GM19099 (cell line): Measurements from ENCODE around the gene MYO18B.

ENCODE experiments used
- POLR2A ChIP-seq: IDR thresholded peaks from 3 replicates; pipeline ENCODE4 v1.6.1; 2011; ENCODE audit warnings: low read depth; ENCODE audit not compliant: insufficient read length; ENCODE audit errors: extremely low read depth

MYO18B gene

DNA sequence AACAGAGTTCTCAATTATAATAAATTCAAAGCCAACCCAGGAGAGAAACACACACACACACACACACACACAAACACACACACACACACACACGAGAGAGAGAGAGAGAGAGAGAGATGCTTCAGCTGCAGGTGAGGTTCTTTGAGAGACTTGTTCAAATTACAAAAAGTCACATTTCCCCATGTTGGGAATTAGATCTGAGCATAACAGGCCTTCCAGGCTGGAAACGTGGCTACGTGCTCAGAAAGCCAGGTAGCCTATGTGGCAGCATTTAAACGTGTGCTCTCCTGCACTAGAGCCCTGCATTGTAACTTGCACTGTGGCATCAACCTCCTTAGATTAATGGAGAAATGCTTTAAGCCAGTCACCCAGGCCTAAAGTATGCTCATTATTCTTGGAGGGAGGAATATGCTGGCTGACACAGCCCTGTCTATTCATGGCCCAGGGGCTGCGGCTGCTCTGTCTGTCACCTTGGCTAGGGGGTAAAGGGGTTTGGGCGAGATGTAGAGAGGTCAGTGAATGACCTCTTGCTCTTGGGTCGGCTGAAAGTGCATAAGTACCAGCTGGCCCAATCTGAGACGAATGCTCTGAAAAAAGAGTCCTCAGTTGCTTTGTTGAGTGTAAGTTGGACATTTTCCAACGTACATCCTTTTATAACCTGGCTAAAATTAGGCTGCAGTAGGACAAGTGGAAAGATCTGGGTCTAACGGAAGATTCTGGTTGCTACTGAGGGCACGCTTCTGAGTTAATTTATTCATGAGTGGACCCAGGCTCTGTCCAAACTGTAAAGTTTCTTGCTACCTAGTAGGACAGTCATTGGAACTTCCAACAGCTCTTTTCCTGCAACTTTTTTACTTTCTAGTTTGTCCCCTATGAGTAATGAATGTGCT, 256.1 kb downstream of the MYO18B start:
- no peak for TF ChIP-seq POLR2A

DNA sequence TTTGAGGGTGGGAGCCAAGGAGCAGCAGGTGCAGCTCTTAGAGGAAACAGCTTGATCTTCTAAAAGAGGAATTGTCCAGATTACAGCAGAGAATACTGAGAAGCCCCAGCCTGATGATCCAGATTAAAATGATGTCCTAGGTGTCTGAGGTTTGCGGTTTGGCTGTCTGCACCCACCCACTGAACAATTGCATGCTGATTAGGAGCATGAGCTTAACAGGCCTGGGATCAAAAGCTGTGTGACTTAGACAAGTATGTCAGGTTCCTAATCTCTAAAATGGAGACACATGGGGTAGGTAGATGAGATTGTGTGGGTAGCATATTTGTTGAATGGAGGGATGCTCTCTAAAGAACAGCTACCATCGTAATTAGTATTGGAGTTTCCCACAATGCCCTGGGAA, 260.5 kb downstream of the MYO18B start:
- TF ChIP-seq POLR2A: no peak

DNA sequence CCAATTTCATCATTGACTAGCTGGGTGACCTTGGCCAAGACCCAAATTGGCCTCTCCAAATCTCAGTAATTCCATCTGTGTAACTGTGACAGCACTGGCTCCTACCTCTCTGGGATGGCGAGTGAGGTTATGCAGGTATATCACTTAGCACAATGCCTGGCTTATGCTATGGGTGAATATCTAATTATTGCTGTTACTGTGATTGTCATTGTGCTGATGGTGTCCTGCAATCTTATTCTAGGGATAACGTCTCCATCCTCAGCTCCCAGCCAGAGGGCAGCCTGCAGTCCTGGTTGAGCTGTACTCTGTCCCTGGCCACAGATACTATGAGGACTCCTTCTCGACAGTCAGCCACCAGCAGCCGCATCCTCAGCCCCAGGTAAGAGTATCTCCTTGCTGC, 262.5 kb downstream of the MYO18B start:
- TF ChIP-seq POLR2A: no peak

DNA sequence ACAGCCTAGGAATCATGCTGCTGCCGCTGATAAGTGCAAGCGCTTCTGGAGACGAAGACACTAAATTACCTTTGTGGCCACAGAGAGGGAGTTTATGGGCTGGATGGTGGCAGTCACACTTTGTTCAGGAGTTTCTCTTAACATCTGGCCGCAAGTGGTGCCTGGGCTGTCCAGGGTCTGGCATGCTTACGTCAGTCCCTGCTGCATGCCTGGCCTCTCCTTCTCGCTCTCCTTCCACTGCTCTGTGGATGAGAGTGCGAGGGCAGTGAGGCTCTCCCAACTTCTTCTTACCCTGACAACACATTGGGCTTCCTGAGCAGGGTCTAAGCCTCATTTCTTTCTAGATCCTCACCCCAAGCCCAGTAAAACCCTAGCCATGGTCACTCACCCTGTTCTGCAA, 266.6 kb downstream of the MYO18B start:
- no peak for TF ChIP-seq POLR2A

- no peak for TF ChIP-seq POLR2A
Observed at GRCh38 chr22:26016916-26017315, 274.9 kb downstream of the MYO18B start.

DNA sequence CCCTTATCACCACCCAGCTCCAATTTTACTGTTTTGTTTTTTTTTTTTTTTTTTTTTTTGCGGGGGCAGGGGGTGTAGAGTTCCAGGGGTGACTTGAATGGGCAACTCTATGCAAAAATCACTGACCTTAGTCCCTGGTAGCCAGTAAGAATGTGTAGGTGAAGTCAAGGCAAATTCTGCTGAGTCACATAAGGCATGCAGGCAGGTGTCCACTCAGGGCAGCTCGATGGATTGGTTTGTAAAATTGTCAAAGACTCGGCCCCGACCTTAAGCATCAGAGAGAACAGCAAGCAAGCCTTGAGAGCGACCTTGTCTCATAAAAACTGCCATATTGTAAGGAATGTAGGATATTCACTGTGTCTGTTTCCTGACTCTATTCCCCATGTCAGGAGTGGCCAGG, 275.9 kb downstream of the MYO18B start:
- no peak for TF ChIP-seq POLR2A

DNA sequence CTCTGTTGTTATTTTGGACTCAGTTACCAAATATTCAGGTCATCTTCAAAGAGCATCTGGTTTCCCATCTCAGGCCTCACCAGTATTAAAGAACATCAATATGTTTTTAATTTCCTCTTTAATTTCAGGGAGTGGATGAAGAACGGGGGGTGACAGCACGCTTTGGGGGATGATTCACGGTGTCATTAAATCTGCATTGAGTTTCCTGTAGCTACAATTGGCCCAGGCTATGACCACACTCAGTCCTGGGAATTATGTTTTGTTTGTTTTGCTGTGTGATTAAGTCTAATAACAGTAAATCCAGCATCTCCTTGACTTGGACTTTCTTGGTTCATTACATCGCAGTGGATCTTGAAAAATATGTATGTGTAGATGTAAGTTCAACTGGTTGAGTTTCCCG, 277.6 kb downstream of the MYO18B start:
- TF ChIP-seq POLR2A: no peak

- no peak for TF ChIP-seq POLR2A
Observed at GRCh38 chr22:26021516-26021915, 279.5 kb downstream of the MYO18B start.

- no peak for TF ChIP-seq POLR2A
Observed at GRCh38 chr22:26023104-26023775, 281.3 kb downstream of the MYO18B start.

GRCh38 chr22:26025626-26026025, 283.6 kb downstream of the MYO18B start:
- no peak for TF ChIP-seq POLR2A

DNA sequence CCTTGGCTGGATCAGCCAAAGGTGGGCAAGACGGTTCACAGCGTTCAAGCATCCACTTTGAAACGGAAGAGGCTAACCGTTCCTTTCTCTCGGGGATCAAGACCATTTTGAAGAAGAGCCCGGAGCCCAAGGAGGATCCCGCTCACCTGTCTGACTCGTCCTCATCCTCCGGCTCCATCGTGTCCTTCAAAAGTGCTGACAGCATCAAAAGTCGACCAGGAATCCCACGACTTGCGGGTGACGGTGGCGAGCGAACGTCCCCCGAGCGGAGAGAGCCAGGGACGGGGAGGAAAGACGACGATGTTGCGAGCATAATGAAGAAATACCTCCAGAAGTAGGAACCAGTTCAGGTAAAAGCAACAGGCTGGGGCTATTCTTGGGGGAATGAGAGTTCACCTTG, 285.4 kb downstream of the MYO18B start:
- no peak for TF ChIP-seq POLR2A

- no peak for TF ChIP-seq POLR2A
Observed at GRCh38 chr22:26031641-26032040, 289.7 kb downstream of the MYO18B start.

GRCh38 chr22:26033071-26033470, 291.1 kb downstream of the MYO18B start:
- TF ChIP-seq POLR2A: no peak

DNA sequence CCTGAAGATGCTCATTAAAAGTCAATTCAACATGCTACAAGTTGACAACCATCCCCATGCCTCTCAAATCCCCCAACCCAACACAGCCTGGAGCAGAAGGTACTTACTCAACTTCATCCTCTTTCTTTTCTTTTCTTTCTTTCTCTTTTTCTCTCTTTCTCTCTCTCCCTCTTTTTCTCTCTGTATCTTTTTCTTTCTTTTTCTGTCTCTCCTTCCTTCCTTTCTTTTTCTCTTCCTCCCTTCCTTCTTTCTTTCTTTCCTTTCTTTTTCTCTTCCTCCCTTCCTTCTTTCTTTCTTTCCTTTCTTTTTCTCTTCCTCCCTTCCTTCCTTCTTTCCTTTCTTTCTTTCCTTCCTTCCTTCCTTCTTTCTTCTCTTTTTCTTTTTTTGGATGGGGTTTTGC, 291.6 kb downstream of the MYO18B start:
- no peak for TF ChIP-seq POLR2A

- no peak for TF ChIP-seq POLR2A
Observed at GRCh38 chr22:26035523-26035922, 293.5 kb downstream of the MYO18B start.

- no peak for TF ChIP-seq POLR2A
Observed at GRCh38 chr22:26038365-26038764, 296.4 kb downstream of the MYO18B start.
